ENCODE data around the gene UBXN11. TPM values are rescaled to one million over a fixed set of nuclear protein-coding genes. Genes with fewer than 3 reads are reported as not detected.

Gene UBXN11
- total and polyA plus RNA-seq, 9 donors: 3.6 to 37.0 (median 26.0) TPM

GRCh38 chr1:26302733-26303405, 3.6 kb downstream of the UBXN11 start:
- TF ChIP-seq CTCF (IDR thresholded peaks at IDR 0.05): no peak
- TF ChIP-seq POLR2A (IDR thresholded peaks at IDR 0.05): no peak
- no peak for TF ChIP-seq EP300 (IDR thresholded peaks at IDR 0.05)
- no peak overlapping the region for H3K27ac ChIP-seq
- peaks cover 5% of the 10 kb centered on the region for H3K4me1 ChIP-seq (ENCODE audit: insufficient read depth)
- H3K9me3 ChIP-seq: no peaks in the 10 kb centered on the region
- WGBS, 3 donors: 57 to 70% (median 62%) methylated on average over 8 of the region's 8 CpGs
- H3K27me3 ChIP-seq: no peaks in the 10 kb centered on the region
- DNase-seq: no peak
- no peaks in the 10 kb centered on the region for H3K36me3 ChIP-seq
- no peak overlapping the region for H3K4me3 ChIP-seq
- intact Hi-C loops (cut with DNase I): no loop called here

GRCh38 chr1:26300578-26301275, 5.7 kb downstream of the UBXN11 start:
- no peak overlapping the region for H3K4me3 ChIP-seq
- no peak for DNase-seq
- no peaks in the 10 kb centered on the region for H3K9me3 ChIP-seq
- no peak for TF ChIP-seq CTCF (IDR thresholded peaks at IDR 0.05)
- no peak for TF ChIP-seq EP300 (IDR thresholded peaks at IDR 0.05)
- TF ChIP-seq POLR2A (IDR thresholded peaks at IDR 0.05): no peak
- H3K27ac ChIP-seq: no peak overlapping the region
- H3K27me3 ChIP-seq: no peaks in the 10 kb centered on the region
- WGBS, 3 donors: 86 to 91% (median 89%) methylated on average over 11 of the region's 11 CpGs
- H3K36me3 ChIP-seq: no peaks in the 10 kb centered on the region
- H3K4me1 ChIP-seq (ENCODE audit: insufficient read depth): peaks cover 2% of the 10 kb centered on the region
- intact Hi-C loops (cut with DNase I): no loop called here

DNA sequence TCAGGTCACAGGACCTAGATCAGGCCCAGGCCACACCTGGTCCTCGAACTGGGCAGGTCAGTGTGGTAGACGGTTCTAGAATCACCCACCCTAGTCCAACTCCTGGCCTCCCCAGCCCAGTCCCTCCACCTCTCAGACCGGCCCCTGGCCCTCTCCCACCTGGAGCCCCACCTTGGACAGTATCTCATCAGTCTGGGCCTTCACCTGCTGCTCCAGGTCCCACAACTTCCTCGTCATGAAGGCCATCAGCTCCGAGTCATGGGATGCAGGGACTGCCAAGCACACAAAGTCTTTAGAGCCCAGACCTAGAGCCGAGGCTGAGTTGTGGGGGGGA, 8.7 kb downstream of the UBXN11 start:
- intact Hi-C loops (cut with DNase I): no loop called here
- 77 to 84% (median 78%) methylated on average over 6 of the region's 6 CpGs for WGBS, 3 donors
- Histone ChIP-seq H3K27ac (no peak overlapping the region), H3K27me3 (no peaks in the 10 kb centered on the region), H3K4me1 (ENCODE audit: insufficient read depth) (no peaks in the 10 kb centered on the region), H3K4me3 (no peak overlapping the region), H3K9me3 (no peaks in the 10 kb centered on the region), H3K36me3 (no peaks in the 10 kb centered on the region)
- TF ChIP-seq EP300 (IDR thresholded peaks at IDR 0.05) (no peak), CTCF (IDR thresholded peaks at IDR 0.05) (no peak), POLR2A (IDR thresholded peaks at IDR 0.05) (no peak)
- no peak for DNase-seq

- TF ChIP-seq EP300 (IDR thresholded peaks at IDR 0.05) (no peak), POLR2A (IDR thresholded peaks at IDR 0.05) (no peak), CTCF (IDR thresholded peaks at IDR 0.05) (no peak)
- Histone ChIP-seq H3K36me3 (no peaks in the 10 kb centered on the region), H3K4me3 (no peak overlapping the region), H3K4me1 (ENCODE audit: insufficient read depth) (no peaks in the 10 kb centered on the region), H3K27ac (no peak overlapping the region), H3K9me3 (no peaks in the 10 kb centered on the region), H3K27me3 (no peaks in the 10 kb centered on the region)
- intact Hi-C loops (cut with DNase I): no loop called here
- DNase-seq: no peak
- 92 to 97% (median 92%) methylated on average over 11 to 12 of the region's 12 CpGs for WGBS, 3 donors
These were observed 9.2 kb downstream of the UBXN11 start for GRCh38 chr1:26297057-26297790.
